ENCODE results near the gene BTBD6.

The BTBD6 gene

GRCh38 chr14:105211758-105212089, 36.6 kb upstream of the BTBD6 start:
- DNase-seq = no peak

- DNase-seq = no peak
Observed at GRCh38 chr14:105212541-105213300, 35.6 kb upstream of the BTBD6 start.

DNA sequence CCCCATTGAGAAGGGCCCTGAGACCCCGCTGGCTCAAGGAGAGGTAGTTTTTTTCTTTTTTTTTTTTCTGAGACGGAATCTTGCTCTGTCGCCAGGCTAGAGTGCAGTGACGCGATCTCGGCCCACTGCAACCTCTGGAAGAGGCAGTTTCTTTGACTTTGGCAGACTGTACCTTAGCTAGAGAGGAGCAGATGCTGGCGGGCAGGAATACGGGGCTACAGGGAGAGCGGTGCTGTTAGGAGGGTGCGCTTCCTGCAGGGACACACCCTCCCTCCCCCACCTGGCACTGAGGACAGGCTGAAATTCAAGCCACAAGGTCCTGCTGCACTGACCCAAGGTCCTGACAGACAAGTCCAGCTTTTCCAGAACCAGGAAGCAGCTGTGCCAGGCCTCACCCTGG, 35.0 kb upstream of the BTBD6 start:
- DNase-seq = no peak

- DNase-seq = no peak
Observed at GRCh38 chr14:105214324-105214915, 33.9 kb upstream of the BTBD6 start.

DNA sequence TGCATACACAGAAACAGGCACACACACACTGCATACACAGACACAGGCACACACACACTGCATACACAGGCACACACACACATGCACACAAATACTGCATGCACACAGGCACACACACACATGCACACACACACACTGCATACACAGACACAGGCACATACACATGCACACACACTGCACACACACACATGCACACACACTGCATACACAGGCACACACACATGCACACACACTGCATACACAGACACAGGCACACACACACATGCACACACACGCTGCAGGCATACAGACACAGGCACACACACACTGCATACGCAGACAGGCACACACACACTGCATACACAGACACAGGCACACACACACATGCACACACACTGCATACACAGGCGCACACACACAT, 32.7 kb upstream of the BTBD6 start:
- DNase-seq = no peak

DNA sequence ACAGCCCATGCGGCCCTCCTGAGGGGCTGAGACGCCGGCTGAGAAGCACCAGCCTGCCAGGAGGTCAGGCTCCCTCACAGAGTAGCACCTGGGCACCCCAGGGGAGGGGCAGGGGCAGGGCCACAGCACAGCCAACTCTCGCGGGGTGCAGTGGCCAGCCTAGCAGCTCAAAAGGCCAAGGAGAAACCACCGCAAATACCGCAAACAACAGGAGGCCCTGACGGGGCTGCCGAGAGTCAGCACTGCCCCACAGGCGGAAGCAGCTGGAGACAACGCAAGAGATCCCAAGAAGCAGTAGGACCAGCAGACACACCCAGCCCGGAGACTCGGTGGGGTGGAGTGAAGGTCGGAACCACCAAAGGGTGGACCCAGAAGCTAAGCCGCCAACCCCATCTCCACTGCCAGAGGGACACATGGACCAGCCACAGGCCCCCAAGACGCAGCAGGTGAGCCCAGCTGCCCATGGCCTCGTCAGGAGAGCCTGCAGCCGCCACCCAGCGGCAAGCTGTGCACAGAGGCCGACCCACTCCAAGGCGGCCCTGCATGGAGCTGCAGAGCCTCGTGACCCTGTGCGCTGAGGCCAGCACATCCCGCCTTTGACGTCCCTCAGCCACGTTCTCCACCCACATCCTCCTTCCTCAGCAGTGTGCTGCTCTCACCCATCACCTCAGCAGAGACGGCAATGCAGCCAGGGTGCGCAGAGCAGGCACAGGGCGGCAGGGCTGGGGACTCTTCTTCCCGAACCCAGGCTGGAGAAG, 31.7 kb upstream of the BTBD6 start:
- no peak for DNase-seq

DNA sequence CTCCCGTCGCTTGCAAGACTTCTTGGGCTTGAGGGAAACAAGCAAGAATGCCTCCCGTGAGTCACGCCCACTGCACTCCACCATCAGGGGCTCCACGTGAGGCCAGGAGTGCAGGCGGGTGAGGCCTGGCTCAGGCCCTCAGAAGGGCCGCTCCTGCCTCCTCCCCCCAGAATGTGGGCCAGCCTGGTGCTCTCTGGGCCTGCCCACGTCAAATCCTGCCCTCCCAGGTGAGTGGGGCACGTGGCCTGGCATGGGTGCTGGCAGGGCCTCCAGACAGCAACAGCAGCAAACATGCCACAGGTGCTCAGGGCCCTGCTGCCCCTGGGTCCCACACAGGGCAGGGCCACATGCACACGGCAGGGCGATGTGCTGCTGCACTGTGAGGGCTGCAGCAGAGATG, 30.6 kb upstream of the BTBD6 start:
- DNase-seq = no peak

GRCh38 chr14:105218611-105219010, 29.7 kb upstream of the BTBD6 start:
- no peak for DNase-seq

DNA sequence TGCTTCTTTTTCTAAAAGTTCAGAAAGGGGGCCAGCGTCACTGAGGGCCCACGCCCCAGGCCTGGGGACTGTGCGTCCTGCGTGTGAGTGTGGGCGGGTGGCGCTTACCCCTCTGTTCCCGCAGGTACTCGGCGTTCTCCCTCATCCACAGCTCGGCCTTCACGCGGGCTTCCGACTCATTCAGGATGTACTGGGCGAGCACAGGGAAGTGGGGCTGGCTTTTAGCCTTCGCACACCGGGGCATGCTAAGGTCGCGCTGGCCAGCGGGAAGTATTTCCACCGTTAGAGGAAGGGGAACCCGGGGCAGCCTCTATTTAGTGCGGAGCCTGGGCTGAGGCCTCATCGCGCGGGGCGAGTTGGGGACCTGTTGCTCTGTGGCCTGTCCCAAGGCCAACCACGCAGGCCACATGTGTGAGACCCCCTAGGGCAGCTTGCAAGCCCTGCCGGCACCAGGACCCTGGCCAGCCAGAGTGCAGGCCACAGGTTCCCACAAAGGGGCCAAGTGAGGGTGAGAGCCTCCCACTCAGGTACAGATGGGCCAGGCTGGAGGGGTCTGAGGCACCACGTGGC, 29.2 kb upstream of the BTBD6 start:
- DNase-seq = no peak

- DNase-seq = no peak
Observed at GRCh38 chr14:105219753-105220152, 28.6 kb upstream of the BTBD6 start.

- DNase-seq = no peak
Observed at GRCh38 chr14:105220699-105221597, 27.4 kb upstream of the BTBD6 start.

GRCh38 chr14:105221598-105222178, 26.6 kb upstream of the BTBD6 start:
- no peak for DNase-seq

- no peak for DNase-seq
Observed at GRCh38 chr14:105223260-105223659, 25.1 kb upstream of the BTBD6 start.

- DNase-seq = no peak
Observed at GRCh38 chr14:105223770-105224544, 24.4 kb upstream of the BTBD6 start.

- DNase-seq = no peak
Observed at GRCh38 chr14:105224845-105225570, 23.3 kb upstream of the BTBD6 start.

DNA sequence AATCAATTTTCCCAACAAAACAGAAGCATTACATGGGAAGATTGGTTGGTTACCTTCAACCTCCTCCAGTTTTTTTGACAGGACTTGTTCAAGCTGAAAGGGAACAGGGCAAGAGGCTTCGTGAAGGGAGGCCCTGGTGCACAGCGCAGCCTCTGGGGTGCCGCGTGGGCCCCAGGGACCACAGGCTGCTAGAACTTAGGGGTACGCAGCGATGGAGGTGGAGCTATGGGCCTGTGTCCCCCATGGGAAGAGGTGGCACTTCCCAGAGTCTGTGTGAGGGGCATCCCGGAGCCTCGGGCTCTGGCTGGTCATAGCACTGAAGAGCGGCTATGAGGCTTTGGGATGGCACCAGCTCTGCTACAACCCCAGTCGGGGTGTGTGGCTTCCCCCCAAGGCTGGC, 22.1 kb upstream of the BTBD6 start:
- no peak for DNase-seq

- no peak for DNase-seq
Observed at GRCh38 chr14:105227346-105227745, 21.0 kb upstream of the BTBD6 start.

DNA sequence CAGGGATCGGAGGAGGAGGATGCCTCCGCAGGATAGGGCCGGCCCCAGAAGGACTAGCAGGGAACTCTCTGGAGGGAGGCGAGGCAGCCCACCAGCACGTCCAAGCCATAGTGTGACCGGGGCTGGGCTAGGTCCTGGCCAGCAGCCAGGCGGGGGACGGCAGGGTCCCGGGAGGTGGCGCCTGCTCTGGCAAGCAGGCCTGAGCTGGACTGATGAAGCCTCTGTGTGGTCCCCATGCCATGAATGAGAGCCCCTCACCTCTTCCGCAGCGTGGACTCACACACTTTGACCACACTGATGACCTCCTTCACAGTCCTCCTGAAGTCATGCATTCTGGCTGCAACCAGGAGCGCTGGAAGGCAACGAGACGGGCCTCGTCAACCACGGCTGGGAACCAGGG, 19.8 kb upstream of the BTBD6 start:
- no peak for DNase-seq

GRCh38 chr14:105229099-105229655, 19.2 kb upstream of the BTBD6 start:
- no peak for DNase-seq

GRCh38 chr14:105240811-105241576, 7.3 kb upstream of the BTBD6 start:
- DNase-seq = no peak
